H1 (cell line): ENCODE measurements around the gene KPRP. TPM values are rescaled to one million over a fixed set of nuclear protein-coding genes. Genes with fewer than 3 reads are reported as not detected.

Experiments
- CTCF ChIA-PET: fragments of 300-600 bp; sonication (Branson Sonifier 250); formaldehyde crosslinking; loops from one replicate; lab custom pipeline; 2021; ENCODE audit not compliant: partially characterized antibody; lab: Charles Lee
- POLR2A ChIA-PET: fragments of 300-600 bp; sonication (Branson Sonifier 250); formaldehyde crosslinking; loops from one replicate; lab custom pipeline; 2021; ENCODE audit warnings: inconsistent platforms; ENCODE audit not compliant: partially characterized antibody; lab: Charles Lee
- DNase-seq, 2 experiments: peaks; one replicate each; pipeline versions ENCODE4 v3.0.0 to v3.0.0-alpha.2; 2010 to 2022; ENCODE audit warnings: low spot score in 2 of 2, low read depth in 1 of 2, mixed read lengths in 1 of 2
- FAIRE-seq: peaks from 2 replicates; lab custom pipeline; 2011; peaks lifted over from hg19 to GRCh38; lab: Jason Lieb, UNC
- H2AFZ ChIP-seq: 2 replicates; pipeline ENCODE4 v1.8.1; 2012; ENCODE audit warnings: low read length, inconsistent platforms
- H2AK5ac ChIP-seq: 2 replicates; pipeline ENCODE4 v1.6.1; 2013; ENCODE audit warnings: low read depth, low read length
- H2BK120ac ChIP-seq: replicated peaks from 2 replicates; pipeline ENCODE3; 2013; ENCODE audit warnings: low read depth, low read length, inconsistent platforms
- H2BK12ac ChIP-seq: 2 replicates; pipeline ENCODE4 v1.6.1; 2013; ENCODE audit warnings: low read depth, low read length
- H2BK15ac ChIP-seq: 2 replicates; pipeline ENCODE4 v1.6.1; 2013; ENCODE audit warnings: low read length
- H2BK20ac ChIP-seq: 2 replicates; pipeline ENCODE4 v1.6.1; 2013; ENCODE audit warnings: low read length
- H2BK5ac ChIP-seq: 2 replicates; pipeline ENCODE4 v1.6.1; 2013; ENCODE audit warnings: low read depth, low read length
- H3K14ac ChIP-seq: 2 replicates; pipeline ENCODE4 v1.6.1; 2013; ENCODE audit warnings: inconsistent platforms; ENCODE audit not compliant: insufficient read length
- H3K18ac ChIP-seq: 2 replicates; pipeline ENCODE4 v1.6.1; 2013; ENCODE audit warnings: low read length; ENCODE audit errors: extremely low read depth
- H3K23ac ChIP-seq: 2 replicates; pipeline ENCODE4 v1.6.1; 2013; ENCODE audit warnings: inconsistent platforms; ENCODE audit not compliant: insufficient read length
- H3K23me2 ChIP-seq: 2 replicates; pipeline ENCODE4 v1.6.1; 2013; ENCODE audit warnings: low read depth, low read length
- H3K27ac ChIP-seq: 2 replicates; pipeline ENCODE4 v1.6.1; 2011; ENCODE audit warnings: low read depth, low read length, inconsistent platforms
- H3K27me3 ChIP-seq, 4 experiments: replicated peaks in 1 of 4; 1 replicate in 1 of 4; 2 replicates in 3 of 4; pipeline versions ENCODE4 v1.6.1 to v1.8.1; 2011 to 2013; ENCODE audit warnings: low read length in 3 of 4, mild to moderate bottlenecking in 3 of 4, inconsistent platforms in 2 of 4, mixed read lengths in 2 of 4, moderate library complexity in 1 of 4; ENCODE audit not compliant: control insufficient read depth in 3 of 4, insufficient read depth in 3 of 4; ENCODE audit errors: extremely low read depth in 1 of 4
- H3K36me3 ChIP-seq, 4 experiments: 2 replicates each; pipeline versions ENCODE4 v1.6.1 to v1.8.1; 2011 to 2013; ENCODE audit warnings: mild to moderate bottlenecking in 4 of 4, low read length in 3 of 4, moderate library complexity in 2 of 4, control low read depth in 1 of 4, inconsistent platforms in 1 of 4; ENCODE audit not compliant: insufficient read depth in 4 of 4, control insufficient read depth in 2 of 4
- H3K4ac ChIP-seq: replicated peaks from 2 replicates; pipeline ENCODE3; 2013; ENCODE audit warnings: low read length, low read depth, mixed read lengths, inconsistent platforms; ENCODE audit not compliant: insufficient read length
- H3K4me1 ChIP-seq, 4 experiments: replicated peaks in 1 of 4; 1 replicate in 1 of 4; 2 replicates in 3 of 4; pipeline versions ENCODE4 v1.6.1 to v1.8.1; 2011 to 2013; ENCODE audit warnings: low read length in 3 of 4, inconsistent platforms in 2 of 4, mixed read lengths in 1 of 4; ENCODE audit not compliant: insufficient read depth in 4 of 4, control insufficient read depth in 3 of 4
- H3K4me2 ChIP-seq, 2 experiments: 2 replicates each; pipeline versions ENCODE4 v1.6.1 to v1.8.1; 2011 to 2013; ENCODE audit warnings: low read depth in 2 of 2, low read length in 2 of 2, control low read depth in 1 of 2, inconsistent platforms in 1 of 2, mild to moderate bottlenecking in 1 of 2; ENCODE audit not compliant: insufficient read depth in 1 of 2
- H3K4me3 ChIP-seq, 4 experiments: fragments of 200-600, 300-600 bp in 1 of 4; sonication (generic), shearing (Covaris generic), sonication (Bioruptor Twin) in 1 of 4; 2 replicates each; pipeline versions ENCODE4 v1.5.1 to v1.8.1; 2011 to 2016; ENCODE audit warnings: low read length in 4 of 4, low read depth in 3 of 4, control low read depth in 2 of 4, inconsistent platforms in 2 of 4, mild to moderate bottlenecking in 2 of 4, mixed read lengths in 1 of 4, moderate library complexity in 1 of 4; ENCODE audit not compliant: insufficient read depth in 2 of 4; ENCODE audit errors: extremely low read depth in 1 of 4
- H3K56ac ChIP-seq: replicated peaks from 2 replicates; pipeline ENCODE3; 2013; ENCODE audit warnings: low read depth, mild to moderate bottlenecking, mixed read lengths, low read length, inconsistent platforms; ENCODE audit not compliant: insufficient read length
- H3K79me1 ChIP-seq: 2 replicates; pipeline ENCODE4 v1.6.1; 2013; ENCODE audit warnings: low read depth, low read length, control low read depth
- H3K79me2 ChIP-seq, 2 experiments: 2 replicates each; pipeline versions ENCODE4 v1.6.1 to v1.8.1; 2012 to 2013; ENCODE audit warnings: low read length in 2 of 2, mild to moderate bottlenecking in 2 of 2, inconsistent platforms in 1 of 2; ENCODE audit not compliant: insufficient read depth in 2 of 2, control insufficient read depth in 1 of 2
- H3K9ac ChIP-seq, 4 experiments: replicated peaks in 1 of 4; 1 replicate in 1 of 4; 2 replicates in 3 of 4; pipeline versions ENCODE4 v1.6.1 to v1.8.1; 2011 to 2013; ENCODE audit warnings: low read depth in 3 of 4, low read length in 3 of 4, control low read depth in 2 of 4, mild to moderate bottlenecking in 2 of 4, moderate library complexity in 2 of 4, inconsistent platforms in 1 of 4; ENCODE audit errors: extremely low read depth in 1 of 4
- H3K9me3 ChIP-seq, 2 experiments: 2 replicates each; pipeline versions ENCODE4 v1.6.1 to v1.8.1; 2012 to 2013; ENCODE audit warnings: mild to moderate bottlenecking in 2 of 2, moderate library complexity in 2 of 2, control low read depth in 1 of 2, inconsistent platforms in 1 of 2, low read depth in 1 of 2, low read length in 1 of 2, mixed read lengths in 1 of 2; ENCODE audit not compliant: insufficient read depth in 2 of 2
- H4K20me1 ChIP-seq, 2 experiments: replicated peaks in 1 of 2; 2 replicates each; pipeline versions ENCODE3 to v1.8.1; 2011 to 2013; ENCODE audit warnings: inconsistent platforms in 2 of 2, low read length in 2 of 2, mild to moderate bottlenecking in 1 of 2; ENCODE audit not compliant: insufficient read depth in 2 of 2, control insufficient read depth in 1 of 2
- H4K5ac ChIP-seq: 2 replicates; pipeline ENCODE4 v1.6.1; 2013; ENCODE audit warnings: low read length, low read depth, mixed read lengths, inconsistent platforms; ENCODE audit not compliant: insufficient read length
- H4K8ac ChIP-seq: 2 replicates; pipeline ENCODE4 v1.8.0; 2013; ENCODE audit warnings: mild to moderate bottlenecking, moderate library complexity, low read length, inconsistent platforms; ENCODE audit not compliant: insufficient read depth; ENCODE audit errors: extremely low read depth
- H4K91ac ChIP-seq: replicated peaks from 2 replicates; pipeline ENCODE3; 2013; ENCODE audit warnings: low read length, mixed read lengths, inconsistent platforms; ENCODE audit not compliant: insufficient read length
- ATF2 ChIP-seq: IDR thresholded peaks from 2 replicates; pipeline ENCODE4 v1.6.1; 2012; ENCODE audit warnings: low read length, inconsistent platforms
- CTBP2 ChIP-seq: IDR thresholded peaks from 2 replicates; pipeline ENCODE4 v1.7.0; 2011; ENCODE audit warnings: borderline replicate concordance, mild to moderate bottlenecking, moderate library complexity, mixed read lengths, low read length; ENCODE audit not compliant: insufficient read depth, insufficient read length
- GTF2F1 ChIP-seq: IDR thresholded peaks from 2 replicates; pipeline ENCODE4 v1.6.1; 2012; ENCODE audit warnings: low read depth, low read length, improper control_type of control experiment, borderline replicate concordance
- KDM5A ChIP-seq: fragments of 200-600 bp; IDR thresholded peaks from 2 replicates; pipeline ENCODE4 v1.7.1; 2012; ENCODE audit warnings: mild to moderate bottlenecking, low read length, inconsistent platforms, mixed read lengths
- MAX ChIP-seq: IDR thresholded peaks from 2 replicates; pipeline ENCODE4 v1.6.1; 2012; ENCODE audit warnings: inconsistent platforms
- NANOG ChIP-seq: IDR thresholded peaks from 2 replicates; pipeline ENCODE4 v1.6.1; 2011; ENCODE audit warnings: low read length, low read depth, mild to moderate bottlenecking, inconsistent platforms; ENCODE audit not compliant: insufficient read depth, poor library complexity, severe bottlenecking
- PHF8 ChIP-seq: fragments of 200-600 bp; sonication (generic); conservative IDR thresholded peaks from 2 replicates; pipeline ENCODE4 v1.7.1; 2012; ENCODE audit warnings: low read depth, mild to moderate bottlenecking, inconsistent platforms, low read length, moderate library complexity
- SIN3A ChIP-seq, 2 experiments: IDR thresholded peaks in 1 of 2; conservative IDR thresholded peaks in 1 of 2; 2 replicates each; pipeline ENCODE4 v1.6.1; 2011 to 2012; ENCODE audit warnings: low read length in 2 of 2, improper control_type of control experiment in 1 of 2, low read depth in 1 of 2, mild to moderate bottlenecking in 1 of 2
- SP1 ChIP-seq: IDR thresholded peaks from 2 replicates; pipeline ENCODE4 v1.6.1; 2011; ENCODE audit warnings: low read depth, low read length
- SP4 ChIP-seq: IDR thresholded peaks from 2 replicates; pipeline ENCODE4 v1.6.1; 2012; ENCODE audit warnings: low read length, inconsistent platforms
- SRF ChIP-seq: IDR thresholded peaks from 2 replicates; pipeline ENCODE4 v1.6.1; 2011; ENCODE audit warnings: mild to moderate bottlenecking, low read depth, low read length, moderate library complexity
- TBP ChIP-seq: IDR thresholded peaks from 2 replicates; pipeline ENCODE4 v1.6.1; 2011; ENCODE audit warnings: low read depth, low read length, improper control_type of control experiment
- WGBS, 2 experiments: shearing (Covaris generic) in 1 of 2; methylation state at CpG; one replicate each; pipeline versions ENCODE4 v1.1.6 to v1.1.7; 2013 to 2015; ENCODE audit warnings: low lambda C conversion rate in 2 of 2, mixed read lengths in 2 of 2, inconsistent platforms in 1 of 2, low coverage in 1 of 2, missing lambda C conversion rate in 1 of 2; ENCODE audit not compliant: insufficient replicate concordance in 2 of 2, insufficient coverage in 1 of 2, insufficient read length in 1 of 2; ENCODE audit errors: extremely low coverage in 1 of 2, missing lambda C conversion rate in 1 of 2; 5-methylcytosine and 5-hydroxymethylcytosine counted together
- polyA plus RNA-seq, 7 experiments: library from polyadenylated mRNA; depleted of rRNA in 3 of 7; stranded (reverse) in 5 of 7; unstranded in 2 of 7; fragments of >200 nt in 5 of 7; fragments of 200-250 nt in 2 of 7; gene quantifications; 1 replicate in 5 of 7; 2 replicates in 1 of 7; 4 replicates in 1 of 7; pipeline versions ENCODE4 v1.2.1 to v1.2.3, GENCODE V29; 2011 to 2013; ENCODE audit warnings: missing spikeins in 2 of 7, mixed read lengths in 2 of 7
- total RNA-seq: library from RNA; stranded (reverse); fragmentation: NEBNext Ultra II Directional; extraction: Animal tissue kit (Norgen Biotek cat#: 25700); gene quantifications from 2 replicates; pipeline ENCODE4 v1.2.1, GENCODE V29; 2021

KPRP gene
- total and polyA plus RNA-seq, 2 of the 8 experiments (the other 6 are each of a cell fraction or from before 2014, with no cell fraction given) = not detected

- Histone ChIP-seq H3K14ac (no peak overlapping the region), H3K4me3 (no peak overlapping the region), H4K8ac (no peak overlapping the region), H4K5ac (no peak overlapping the region), H3K79me2 (no peaks in the 10 kb centered on the region), H4K91ac (no peak overlapping the region), H2AK5ac (no peak overlapping the region), H3K4me1 (no peaks in the 10 kb centered on the region), H3K23ac (no peak overlapping the region), H2BK15ac (no peak overlapping the region), H3K4me2 (no peak overlapping the region), H3K9ac (no peak overlapping the region), H3K27ac (no peak overlapping the region), H3K56ac (no peak overlapping the region), H2BK5ac (no peak overlapping the region), H2BK20ac (no peak overlapping the region), H2BK12ac (no peak overlapping the region), H3K4ac (no peak overlapping the region), H3K18ac (no peak overlapping the region), H3K27me3 (no peaks in the 10 kb centered on the region), H3K23me2 (no peaks in the 10 kb centered on the region), H3K79me1 (no peaks in the 10 kb centered on the region), H3K36me3 (no peaks in the 10 kb centered on the region), H2AFZ (no peak overlapping the region), H3K9me3 (peaks cover 54 to 80% of the 10 kb centered on the region in 2 experiments), H4K20me1 (no peaks in the 10 kb centered on the region), H2BK120ac (no peak overlapping the region)
- FAIRE-seq (no peak), DNase-seq (no peak)
- 69% methylated on average over 2 of the region's 2 CpGs; no CpG with 5 or more reads in 1 of the 2 experiments for WGBS, 2 experiments
- ChIA-PET POLR2A (no interaction called here), CTCF (no interaction called here)
- TF ChIP-seq SP4 (no peak), GTF2F1 (no peak), TBP (no peak), MAX (no peak), NANOG (no peak), SIN3A (conservative IDR thresholded peaks at IDR 0.05 in 1 of 2, IDR thresholded peaks at IDR 0.05 in 1 of 2; ENCODE audit: low read depth in 1 of 2, low read length in 2 of 2) (no peak), ATF2 (no peak), SP1 (no peak), PHF8 (no peak), SRF (no peak), CTBP2 (no peak), KDM5A (no peak)
Observed at GRCh38 chr1:152811050-152811449, 53.2 kb downstream of the KPRP start.
